HG03039 (cell line): ENCODE results near the gene PGK1.
"Not testable (repeated sequence)": the region's sequence is repeated elsewhere in the genome, so short reads cannot be mapped to it uniquely, and the experiment has no call there.

Experiments
- ATAC-seq: cut with Tn5 transposase; IDR thresholded peaks from one replicate; pipeline ENCODE4 v1.9.1; 2021; ENCODE audit warnings: mild to moderate bottlenecking, moderate library complexity; ENCODE audit not compliant: unreplicated experiment

PGK1 gene

GRCh38 chrX:78111140-78111931 lies 7.3 kb downstream of the PGK1 start:
- ATAC-seq = no peak

GRCh38 chrX:78116365-78116764 lies 12.3 kb downstream of the PGK1 start:
- no peak for ATAC-seq

DNA sequence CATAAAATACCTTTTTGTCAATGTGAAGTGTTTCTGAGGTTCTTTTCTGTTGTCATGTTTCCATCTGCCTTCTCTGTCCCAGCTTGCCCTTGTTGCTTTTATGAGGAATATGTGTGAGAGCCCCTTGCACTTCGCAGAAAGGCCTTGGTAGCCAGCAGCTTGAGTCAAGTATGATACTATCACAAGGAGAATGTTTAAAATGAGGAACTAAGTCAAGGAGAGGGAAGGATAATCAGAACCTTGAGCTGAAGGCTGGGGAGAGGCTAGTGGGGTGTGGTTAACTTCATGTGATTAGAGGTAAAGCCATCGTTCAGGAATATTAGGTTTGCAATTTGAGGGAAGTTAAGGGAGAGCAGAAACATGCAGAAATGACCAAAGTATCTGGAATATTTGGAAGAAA lies 12.7 kb downstream of the PGK1 start:
- no peak for ATAC-seq

DNA sequence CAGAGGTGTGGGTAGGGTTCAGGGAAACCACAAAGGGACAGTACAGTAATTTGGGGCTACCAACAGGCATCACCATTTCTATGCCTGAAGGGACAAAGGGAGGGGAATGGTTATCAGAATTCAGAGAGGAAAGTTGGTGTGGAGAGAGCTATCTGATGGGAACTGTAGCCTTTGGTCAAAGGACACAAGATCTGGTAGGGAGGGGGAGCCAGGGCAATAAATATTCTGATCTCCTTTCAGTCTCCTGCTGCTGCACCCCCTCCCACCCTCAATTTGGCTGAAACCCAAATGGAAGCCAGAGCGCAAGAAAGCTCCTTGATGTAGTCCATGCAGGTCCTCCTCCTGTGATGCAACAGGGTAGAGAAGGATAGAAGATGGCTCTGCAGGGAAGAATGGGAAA lies 14.6 kb downstream of the PGK1 start:
- ATAC-seq = no peak

- ATAC-seq = no peak
Observed at GRCh38 chrX:78119521-78120227, 15.6 kb downstream of the PGK1 start.

DNA sequence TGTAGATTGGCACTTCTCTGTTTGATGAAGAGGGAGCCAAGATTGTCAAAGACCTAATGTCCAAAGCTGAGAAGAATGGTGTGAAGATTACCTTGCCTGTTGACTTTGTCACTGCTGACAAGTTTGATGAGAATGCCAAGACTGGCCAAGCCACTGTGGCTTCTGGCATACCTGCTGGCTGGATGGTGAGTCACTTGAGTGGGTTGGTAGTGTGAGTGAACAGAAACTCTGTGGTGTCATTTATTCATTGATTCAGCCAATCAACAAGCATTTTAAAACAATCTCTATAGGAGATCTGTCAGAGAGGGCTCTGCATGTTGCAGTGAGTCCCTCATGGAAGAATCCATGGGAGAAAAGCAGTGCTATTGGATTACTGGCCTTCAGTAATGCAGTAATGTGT lies 19.1 kb downstream of the PGK1 start:
- no peak for ATAC-seq

GRCh38 chrX:78124307-78124706 lies 20.3 kb downstream of the PGK1 start:
- ATAC-seq = no peak

DNA sequence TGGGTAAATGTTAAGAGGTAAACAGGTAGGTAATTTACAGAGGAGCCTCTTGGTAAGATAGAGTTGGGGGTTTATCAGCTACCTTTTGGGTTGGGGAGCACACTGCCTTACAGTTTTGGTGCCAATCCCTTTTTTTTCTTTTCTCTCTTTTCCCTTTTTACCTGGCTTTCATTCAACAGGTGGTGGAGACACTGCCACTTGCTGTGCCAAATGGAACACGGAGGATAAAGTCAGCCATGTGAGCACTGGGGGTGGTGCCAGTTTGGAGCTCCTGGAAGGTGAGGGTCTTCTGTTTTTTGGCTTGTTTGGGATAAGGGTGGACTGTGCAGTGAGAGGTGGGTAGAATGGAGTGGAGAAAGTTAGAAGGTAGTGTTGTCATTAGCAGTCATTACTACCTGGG lies 21.1 kb downstream of the PGK1 start:
- no peak for ATAC-seq

DNA sequence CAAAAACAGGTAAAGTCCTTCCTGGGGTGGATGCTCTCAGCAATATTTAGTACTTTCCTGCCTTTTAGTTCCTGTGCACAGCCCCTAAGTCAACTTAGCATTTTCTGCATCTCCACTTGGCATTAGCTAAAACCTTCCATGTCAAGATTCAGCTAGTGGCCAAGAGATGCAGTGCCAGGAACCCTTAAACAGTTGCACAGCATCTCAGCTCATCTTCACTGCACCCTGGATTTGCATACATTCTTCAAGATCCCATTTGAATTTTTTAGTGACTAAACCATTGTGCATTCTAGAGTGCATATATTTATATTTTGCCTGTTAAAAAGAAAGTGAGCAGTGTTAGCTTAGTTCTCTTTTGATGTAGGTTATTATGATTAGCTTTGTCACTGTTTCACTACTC lies 21.7 kb downstream of the PGK1 start:
- not testable (repeated sequence) for ATAC-seq

GRCh38 chrX:78129714-78130113 lies 25.7 kb downstream of the PGK1 start:
- ATAC-seq = no peak

DNA sequence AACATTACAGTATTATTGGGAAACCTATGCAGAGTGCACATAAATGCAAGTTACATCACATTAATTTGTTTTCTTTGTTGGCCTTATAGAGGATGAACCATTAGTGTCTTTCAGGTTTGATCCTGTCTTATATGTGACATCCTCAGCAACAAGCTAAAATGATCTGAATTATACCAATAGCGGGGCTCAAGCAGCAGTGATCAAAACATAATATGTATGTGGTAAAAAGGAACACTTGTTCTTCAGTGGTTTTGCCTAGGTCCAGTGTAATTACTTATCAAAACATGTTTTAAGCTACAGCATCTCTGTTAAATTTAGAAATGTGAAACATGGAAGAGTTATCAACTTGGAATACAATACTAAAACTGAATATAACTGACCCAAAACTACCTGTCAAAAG lies 26.3 kb downstream of the PGK1 start:
- ATAC-seq = no peak

- ATAC-seq = no peak
Observed at GRCh38 chrX:78131117-78131516, 27.1 kb downstream of the PGK1 start.

- no peak for ATAC-seq
Observed at GRCh38 chrX:78133238-78133960, 29.4 kb downstream of the PGK1 start.

- ATAC-seq = peak; percentile 97
Observed at GRCh38 chrX:78139160-78140123, 35.4 kb downstream of the PGK1 start, which contains the start of gene TAF9B. Gene TAF9B, minus strand, starts transcription at chrX:78139650. Its CDS starts 39 bp downstream, at chrX:78139611.

DNA sequence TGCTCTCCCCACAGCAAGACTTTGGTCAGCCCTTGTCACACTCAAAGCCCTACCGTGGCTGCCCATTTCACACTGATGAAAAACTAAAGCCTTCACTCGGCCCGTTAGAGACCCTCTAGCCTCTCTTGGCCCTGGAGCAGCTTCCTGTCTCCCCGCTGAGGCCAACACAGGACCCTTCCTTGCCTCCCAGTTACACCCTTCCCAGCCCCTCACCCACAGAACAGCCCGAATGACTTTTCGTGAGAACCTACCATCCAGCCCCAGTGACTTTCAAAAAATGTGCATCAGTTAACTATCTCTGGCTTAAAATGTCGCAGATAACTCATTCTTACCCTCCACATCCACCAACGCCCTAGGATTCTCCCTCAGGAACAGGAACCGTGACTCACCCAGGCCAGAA lies 36.2 kb downstream of the PGK1 start:
- no peak for ATAC-seq

DNA sequence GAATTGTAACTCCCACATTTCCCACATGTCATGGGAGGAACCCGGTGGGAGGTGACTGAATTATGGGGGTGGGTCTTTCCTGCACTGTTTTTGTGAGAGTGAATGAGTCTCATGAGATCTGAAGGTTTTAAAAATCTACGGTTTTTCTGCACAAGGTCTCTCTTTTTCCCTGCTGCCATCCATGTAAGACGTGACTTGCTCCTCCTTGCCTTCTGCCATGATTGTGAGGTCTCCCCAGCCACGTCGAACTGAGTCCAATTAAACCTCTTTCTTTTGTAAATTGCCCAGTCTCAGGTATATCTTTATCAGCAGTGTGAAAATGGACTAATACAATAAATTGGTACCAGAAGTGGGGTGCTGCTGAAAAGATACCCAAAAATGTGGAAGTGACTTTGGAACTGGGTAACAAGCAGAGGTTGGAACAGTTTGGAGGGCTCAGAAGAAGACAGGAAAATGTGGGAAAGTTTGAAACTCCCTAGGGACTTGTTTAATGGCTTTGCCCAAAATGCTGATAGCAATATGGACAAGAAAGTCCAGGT lies 43.0 kb downstream of the PGK1 start:
- ATAC-seq = not testable (repeated sequence)

- not testable (repeated sequence) for ATAC-seq
Observed at GRCh38 chrX:78157373-78157772, 53.3 kb downstream of the PGK1 start.

DNA sequence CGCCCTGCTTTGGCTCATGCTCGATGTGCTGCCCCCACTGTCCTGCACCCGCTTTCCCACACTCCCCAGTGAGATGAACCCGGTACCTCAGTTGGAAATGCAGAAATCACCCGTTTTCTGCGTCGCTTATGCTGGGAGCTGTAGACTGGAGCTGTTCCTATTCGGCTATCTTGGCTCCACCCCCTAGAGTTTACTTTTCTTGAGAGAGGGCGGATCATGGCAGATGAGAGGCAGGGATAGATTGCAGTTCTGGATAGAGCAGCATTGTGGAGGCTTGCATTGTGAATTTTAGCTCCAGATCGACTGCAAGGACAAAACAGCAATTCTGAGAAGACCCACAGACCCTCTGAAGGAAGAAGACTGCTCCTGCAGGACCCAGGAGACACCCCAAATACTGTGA lies 53.8 kb downstream of the PGK1 start:
- not testable (repeated sequence) for ATAC-seq

DNA sequence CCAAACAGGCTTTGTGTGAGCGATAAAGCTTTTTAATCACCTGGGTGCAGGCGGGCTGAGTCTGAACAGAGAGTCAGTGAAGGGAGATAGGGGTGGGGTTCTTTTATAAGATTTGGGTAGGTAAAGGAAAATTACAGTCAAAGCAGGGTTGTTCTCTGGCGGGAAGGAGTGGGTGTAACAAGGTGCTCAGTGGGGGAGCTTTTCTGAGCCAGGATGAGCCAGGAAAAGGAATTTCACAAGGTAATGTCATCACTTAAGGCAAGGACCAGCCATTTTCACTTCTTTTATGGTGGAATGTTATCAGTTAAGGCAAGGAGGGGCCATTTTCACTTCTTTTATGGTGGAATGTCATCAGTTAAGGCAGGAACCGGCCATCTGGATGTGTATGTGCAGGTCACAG lies 56.7 kb downstream of the PGK1 start:
- not testable (repeated sequence) for ATAC-seq

GRCh38 chrX:78163175-78163574 lies 59.1 kb downstream of the PGK1 start:
- not testable (repeated sequence) for ATAC-seq
